ENCODE data around the gene TMEM88.

TMEM88 gene

DNA sequence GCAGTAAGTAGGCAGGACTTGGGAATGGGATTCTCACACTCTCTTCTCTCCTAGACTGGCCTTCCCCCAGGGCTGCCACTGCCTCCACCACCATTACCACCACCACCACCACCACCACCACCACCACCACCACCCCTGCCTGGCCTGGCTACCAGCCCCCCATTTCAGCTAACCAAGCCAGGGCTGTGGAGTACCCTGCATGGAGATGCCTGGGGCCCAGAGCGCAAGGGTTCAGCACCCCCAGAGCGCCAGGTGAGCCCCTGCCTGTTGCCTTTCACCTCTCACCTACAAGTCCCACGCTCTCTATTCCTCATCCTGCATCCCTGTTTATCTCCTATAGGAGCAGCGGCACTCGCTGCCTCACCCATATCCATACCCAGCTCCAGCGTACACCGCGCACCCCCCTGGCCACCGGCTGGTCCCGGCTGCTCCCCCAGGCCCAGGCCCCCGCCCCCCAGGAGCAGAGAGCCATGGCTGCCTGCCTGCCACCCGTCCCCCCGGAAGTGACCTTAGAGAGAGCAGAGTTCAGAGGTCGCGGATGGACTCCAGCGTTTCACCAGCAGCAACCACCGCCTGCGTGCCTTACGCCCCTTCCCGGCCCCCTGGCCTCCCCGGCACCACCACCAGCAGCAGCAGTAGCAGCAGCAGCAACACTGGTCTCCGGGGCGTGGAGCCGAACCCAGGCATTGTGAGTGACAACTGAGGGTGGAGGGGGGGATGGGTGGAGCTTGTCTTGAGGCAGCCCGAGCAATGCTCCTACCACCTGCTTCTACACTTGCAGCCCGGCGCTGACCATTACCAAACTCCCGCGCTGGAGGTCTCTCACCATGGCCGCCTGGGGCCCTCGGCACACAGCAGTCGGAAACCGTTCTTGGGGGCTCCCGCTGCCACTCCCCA is 7.9 kb upstream of the TMEM88 start:
- peak overlapping the region; percentile 46 for H3K27ac Mint-ChIP-seq
- H3K9me3 Mint-ChIP-seq, result no peaks in the 10 kb centered on the region
- peak overlapping the region; percentile 98 for H3K4me3 Mint-ChIP-seq
- peaks cover 18% of the 10 kb centered on the region for H3K36me3 Mint-ChIP-seq
- peaks cover 29% of the 10 kb centered on the region for H3K4me1 Mint-ChIP-seq
- no peaks in the 10 kb centered on the region for H3K27me3 Mint-ChIP-seq

GRCh38 chr17:7848131-7848579 is 6.7 kb upstream of the TMEM88 start:
- no peaks in the 10 kb centered on the region for H3K27me3 Mint-ChIP-seq
- H3K36me3 Mint-ChIP-seq, result peaks cover 18% of the 10 kb centered on the region
- no peak overlapping the region for H3K27ac Mint-ChIP-seq
- H3K4me1 Mint-ChIP-seq, result peaks cover 29% of the 10 kb centered on the region
- peak overlapping the region; percentile 78 for H3K4me3 Mint-ChIP-seq
- no peaks in the 10 kb centered on the region for H3K9me3 Mint-ChIP-seq

GRCh38 chr17:7848739-7849129 is 6.1 kb upstream of the TMEM88 start:
- H3K36me3 Mint-ChIP-seq, result peaks cover 19% of the 10 kb centered on the region

GRCh38 chr17:7849130-7849750 is 5.6 kb upstream of the TMEM88 start:
- peaks cover 19% of the 10 kb centered on the region for H3K36me3 Mint-ChIP-seq
- H3K9me3 Mint-ChIP-seq, result no peaks in the 10 kb centered on the region
- no peaks in the 10 kb centered on the region for H3K27me3 Mint-ChIP-seq
- peak overlapping the region; percentile 2 for H3K27ac Mint-ChIP-seq
- peaks cover 33% of the 10 kb centered on the region for H3K4me1 Mint-ChIP-seq
- H3K4me3 Mint-ChIP-seq, result peak overlapping the region; percentile 82

More at GRCh38 chr17:7848739-7849129, 6.1 kb upstream of the TMEM88 start:
- H3K4me1 Mint-ChIP-seq, result peaks cover 30% of the 10 kb centered on the region
- H3K27ac Mint-ChIP-seq, result no peak overlapping the region
- peak overlapping the region; percentile 82 for H3K4me3 Mint-ChIP-seq
- H3K27me3 Mint-ChIP-seq, result no peaks in the 10 kb centered on the region
- H3K9me3 Mint-ChIP-seq, result no peaks in the 10 kb centered on the region

DNA sequence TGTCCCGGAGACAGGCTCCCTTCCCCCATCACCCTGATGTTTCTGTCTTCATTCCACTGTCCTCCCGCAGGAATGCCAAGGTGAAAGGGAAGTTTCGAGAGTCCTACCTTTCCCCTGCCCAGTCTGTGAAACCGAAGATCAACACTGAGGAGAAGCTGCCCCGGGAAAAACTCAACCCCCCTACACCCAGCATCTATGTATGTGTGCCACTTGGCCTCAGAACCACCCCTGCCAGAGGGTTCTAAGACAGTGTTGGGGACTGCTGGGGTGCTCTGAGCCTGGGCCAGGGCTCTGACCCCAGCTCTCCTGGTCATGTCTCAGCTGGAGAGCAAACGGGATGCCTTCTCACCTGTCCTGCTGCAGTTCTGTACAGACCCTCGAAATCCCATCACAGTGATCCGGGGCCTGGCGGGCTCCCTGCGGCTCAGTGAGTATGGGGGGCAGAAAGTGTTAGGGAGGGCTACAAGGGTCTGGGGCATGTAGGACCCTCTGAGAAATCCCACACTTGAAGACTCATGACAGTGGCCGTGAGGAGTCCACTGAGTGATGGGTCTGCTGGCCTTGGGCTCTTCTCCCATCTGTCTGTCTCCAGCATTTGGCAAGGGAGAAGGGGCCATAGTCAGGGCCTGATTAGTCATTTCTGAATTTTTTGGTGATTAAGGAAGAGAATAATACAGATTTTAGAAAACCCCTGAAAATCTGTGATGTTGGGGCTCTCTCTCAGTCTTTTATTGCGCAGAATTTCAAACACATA is 4.9 kb upstream of the TMEM88 start:
- Mint-ChIP-seq H3K36me3 (peaks cover 19% of the 10 kb centered on the region), H3K27me3 (no peaks in the 10 kb centered on the region), H3K4me1 (peaks cover 33% of the 10 kb centered on the region), H3K9me3 (no peaks in the 10 kb centered on the region), H3K27ac (peak overlapping the region; percentile 62), H3K4me3 (peak overlapping the region; percentile 82)

- Mint-ChIP-seq H3K4me3 (peak overlapping the region; percentile 82), H3K36me3 (peaks cover 20% of the 10 kb centered on the region), H3K4me1 (peaks cover 33% of the 10 kb centered on the region), H3K27ac (no peak overlapping the region), H3K9me3 (no peaks in the 10 kb centered on the region), H3K27me3 (no peaks in the 10 kb centered on the region)
These were observed 4.0 kb upstream of the TMEM88 start for GRCh38 chr17:7850701-7851437.

DNA sequence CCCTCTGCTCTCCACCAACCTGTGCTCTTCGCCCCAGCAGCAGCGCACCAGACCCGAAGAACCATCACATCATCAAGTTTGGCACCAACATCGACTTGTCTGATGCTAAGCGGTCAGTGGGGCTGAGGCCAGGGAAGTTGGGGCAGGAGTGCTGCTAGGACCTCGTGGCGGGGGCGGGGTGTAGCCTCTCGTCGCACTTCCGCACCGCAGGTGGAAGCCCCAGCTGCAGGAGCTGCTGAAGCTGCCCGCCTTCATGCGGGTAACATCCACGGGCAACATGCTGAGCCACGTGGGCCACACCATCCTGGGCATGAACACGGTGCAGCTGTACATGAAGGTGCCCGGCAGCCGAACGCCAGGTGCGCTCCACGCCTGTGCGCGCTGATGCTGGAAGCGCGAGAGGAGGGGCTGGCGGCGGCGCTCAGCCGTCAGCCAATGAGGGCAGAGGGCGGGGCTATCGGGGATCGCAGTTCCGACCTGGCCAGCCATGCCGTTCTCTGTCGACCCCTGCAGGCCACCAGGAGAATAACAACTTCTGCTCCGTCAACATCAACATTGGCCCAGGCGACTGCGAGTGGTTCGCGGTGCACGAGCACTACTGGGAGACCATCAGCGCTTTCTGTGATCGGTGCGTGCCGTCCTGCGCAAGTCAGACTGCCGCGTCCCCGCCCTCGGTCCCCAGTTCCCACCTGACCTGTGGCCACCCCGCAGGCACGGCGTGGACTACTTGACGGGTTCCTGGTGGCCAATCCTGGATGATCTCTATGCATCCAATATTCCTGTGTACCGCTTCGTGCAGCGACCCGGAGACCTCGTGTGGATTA is 3.2 kb upstream of the TMEM88 start:
- Mint-ChIP-seq H3K27ac (peak overlapping the region; percentile 82), H3K4me3 (peak overlapping the region; percentile 82), H3K4me1 (peaks cover 29% of the 10 kb centered on the region), H3K36me3 (peaks cover 18% of the 10 kb centered on the region), H3K27me3 (no peaks in the 10 kb centered on the region), H3K9me3 (no peaks in the 10 kb centered on the region)

DNA sequence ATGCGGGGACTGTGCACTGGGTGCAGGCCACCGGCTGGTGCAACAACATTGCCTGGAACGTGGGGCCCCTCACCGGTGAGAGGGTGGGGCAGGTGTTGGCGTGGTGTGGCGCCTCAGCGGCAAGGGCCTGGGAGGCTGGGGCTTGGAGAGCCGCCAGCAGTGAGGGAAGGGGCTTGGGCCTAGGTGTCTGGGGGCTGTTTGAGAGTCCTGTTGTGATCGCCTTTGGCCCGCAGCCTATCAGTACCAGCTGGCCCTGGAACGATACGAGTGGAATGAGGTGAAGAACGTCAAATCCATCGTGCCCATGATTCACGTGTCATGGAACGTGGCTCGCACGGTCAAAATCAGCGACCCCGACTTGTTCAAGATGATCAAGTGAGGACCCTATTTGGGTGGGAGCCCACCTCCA is 2.6 kb upstream of the TMEM88 start:
- Mint-ChIP-seq H3K4me3 (peak overlapping the region; percentile 82), H3K4me1 (peaks cover 29% of the 10 kb centered on the region), H3K27me3 (no peaks in the 10 kb centered on the region), H3K9me3 (no peaks in the 10 kb centered on the region), H3K27ac (peak overlapping the region; percentile 82), H3K36me3 (peaks cover 16% of the 10 kb centered on the region)

DNA sequence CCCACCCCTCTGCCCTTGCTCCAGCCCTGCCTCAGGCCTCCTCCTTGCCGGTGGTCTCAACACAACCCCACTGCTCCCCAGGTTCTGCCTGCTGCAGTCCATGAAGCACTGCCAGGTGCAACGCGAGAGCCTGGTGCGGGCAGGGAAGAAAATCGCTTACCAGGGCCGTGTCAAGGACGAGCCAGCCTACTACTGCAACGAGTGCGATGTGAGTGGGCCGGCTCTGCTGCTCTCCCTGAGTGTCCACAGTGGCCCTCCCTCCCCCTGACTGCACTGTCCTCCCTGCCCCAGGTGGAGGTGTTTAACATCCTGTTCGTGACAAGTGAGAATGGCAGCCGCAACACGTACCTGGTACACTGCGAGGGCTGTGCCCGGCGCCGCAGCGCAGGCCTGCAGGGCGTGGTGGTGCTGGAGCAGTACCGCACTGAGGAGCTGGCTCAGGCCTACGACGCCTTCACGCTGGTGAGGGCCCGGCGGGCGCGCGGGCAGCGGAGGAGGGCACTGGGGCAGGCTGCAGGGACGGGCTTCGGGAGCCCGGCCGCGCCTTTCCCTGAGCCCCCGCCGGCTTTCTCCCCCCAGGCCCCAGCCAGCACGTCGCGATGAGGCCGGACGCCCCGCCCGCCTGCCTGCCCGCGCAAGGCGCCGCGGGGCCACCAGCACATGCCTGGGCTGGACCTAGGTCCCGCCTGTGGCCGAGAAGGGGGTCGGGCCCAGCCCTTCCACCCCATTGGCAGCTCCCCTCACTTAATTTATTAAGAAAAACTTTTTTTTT is 1.8 kb upstream of the TMEM88 start:
- Mint-ChIP-seq H3K4me3 (no peak overlapping the region), H3K4me1 (peaks cover 29% of the 10 kb centered on the region), H3K27ac (no peak overlapping the region), H3K27me3 (no peaks in the 10 kb centered on the region), H3K36me3 (peaks cover 16% of the 10 kb centered on the region), H3K9me3 (no peaks in the 10 kb centered on the region)

GRCh38 chr17:7853691-7854038 is 1.2 kb upstream of the TMEM88 start:
- H3K4me1 Mint-ChIP-seq, result peaks cover 29% of the 10 kb centered on the region
- H3K36me3 Mint-ChIP-seq, result peaks cover 18% of the 10 kb centered on the region
- no peak overlapping the region for H3K27ac Mint-ChIP-seq
- H3K27me3 Mint-ChIP-seq, result no peaks in the 10 kb centered on the region
- no peaks in the 10 kb centered on the region for H3K9me3 Mint-ChIP-seq
- peak overlapping the region; percentile 64 for H3K4me3 Mint-ChIP-seq

DNA sequence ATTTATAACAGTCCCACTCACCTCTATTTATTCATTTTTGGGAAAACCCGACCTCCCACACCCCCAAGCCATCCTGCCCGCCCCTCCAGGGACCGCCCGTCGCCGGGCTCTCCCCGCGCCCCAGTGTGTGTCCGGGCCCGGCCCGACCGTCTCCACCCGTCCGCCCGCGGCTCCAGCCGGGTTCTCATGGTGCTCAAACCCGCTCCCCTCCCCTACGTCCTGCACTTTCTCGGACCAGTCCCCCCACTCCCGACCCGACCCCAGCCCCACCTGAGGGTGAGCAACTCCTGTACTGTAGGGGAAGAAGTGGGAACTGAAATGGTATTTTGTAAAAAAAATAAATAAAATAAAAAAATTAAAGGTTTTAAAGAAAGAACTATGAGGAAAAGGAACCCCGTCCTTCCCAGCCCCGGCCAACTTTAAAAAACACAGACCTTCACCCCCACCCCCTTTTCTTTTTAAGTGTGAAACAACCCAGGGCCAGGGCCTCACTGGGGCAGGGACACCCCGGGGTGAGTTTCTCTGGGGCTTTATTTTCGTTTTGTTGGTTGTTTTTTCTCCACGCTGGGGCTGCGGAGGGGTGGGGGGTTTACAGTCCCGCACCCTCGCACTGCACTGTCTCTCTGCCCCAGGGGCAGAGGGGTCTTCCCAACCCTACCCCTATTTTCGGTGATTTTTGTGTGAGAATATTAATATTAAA is 638 bp upstream of the TMEM88 start:
- peaks cover 29% of the 10 kb centered on the region for H3K4me1 Mint-ChIP-seq
- peak overlapping the region; percentile 64 for H3K4me3 Mint-ChIP-seq
- no peak overlapping the region for H3K27ac Mint-ChIP-seq
- no peaks in the 10 kb centered on the region for H3K9me3 Mint-ChIP-seq
- no peaks in the 10 kb centered on the region for H3K27me3 Mint-ChIP-seq
- H3K36me3 Mint-ChIP-seq, result peaks cover 18% of the 10 kb centered on the region

- no peaks in the 10 kb centered on the region for H3K9me3 Mint-ChIP-seq
- no peak overlapping the region for H3K27ac Mint-ChIP-seq
- H3K27me3 Mint-ChIP-seq, result no peaks in the 10 kb centered on the region
- no peak overlapping the region for H3K4me3 Mint-ChIP-seq
- H3K36me3 Mint-ChIP-seq, result peaks cover 17% of the 10 kb centered on the region
- peaks cover 18% of the 10 kb centered on the region for H3K4me1 Mint-ChIP-seq
These were observed 769 bp downstream of the TMEM88 start for GRCh38 chr17:7855660-7856010.

- Mint-ChIP-seq H3K9me3 (no peaks in the 10 kb centered on the region), H3K27me3 (no peaks in the 10 kb centered on the region), H3K36me3 (peaks cover 14% of the 10 kb centered on the region), H3K4me1 (peaks cover 12% of the 10 kb centered on the region), H3K27ac (no peak overlapping the region), H3K4me3 (no peak overlapping the region)
These were observed 1.3 kb downstream of the TMEM88 start for GRCh38 chr17:7856011-7856810.
